RWPE2 (cell line): ENCODE data around the gene ADGRG7.
A peak's percentile ranks its signal among the peaks of the same experiment; 100 is the strongest.

Experiments used
- ATAC-seq: fragments of 200-7000 bp; cut with Tn5 transposase; 3 replicates; pipeline ENCODE4 v1.9.1; 2021; ENCODE audit warnings: low read depth
- DNase-seq: peaks from one replicate; pipeline ENCODE4 v3.0.0-alpha.2; 2020; ENCODE audit warnings: low spot score
- H3K27ac ChIP-seq: fragments of 450-650 bp; 2 replicates; pipeline ENCODE4 v1.5.1; 2017; ENCODE audit warnings: mild to moderate bottlenecking; ENCODE audit not compliant: poor library complexity, severe bottlenecking
- H3K27me3 ChIP-seq: fragments of 250-450 bp; sonication (Bioruptor Pico); 2 replicates; pipeline ENCODE4 v1.5.1; 2021; ENCODE audit warnings: mild to moderate bottlenecking, moderate library complexity; ENCODE audit not compliant: insufficient read depth, poor library complexity, severe bottlenecking
- H3K36me3 ChIP-seq: fragments of 250-450 bp; sonication (Bioruptor Pico); 2 replicates; pipeline ENCODE4 v1.5.1; 2020; ENCODE audit warnings: low read depth, mild to moderate bottlenecking, moderate library complexity
- H3K4me1 ChIP-seq: fragments of 250-450 bp; sonication (Bioruptor Pico); 2 replicates; pipeline ENCODE4 v1.5.1; 2021; ENCODE audit warnings: mild to moderate bottlenecking, moderate library complexity; ENCODE audit not compliant: insufficient read depth, poor library complexity, severe bottlenecking
- H3K4me3 ChIP-seq: fragments of 250-450 bp; sonication (Bioruptor Pico); 2 replicates; pipeline ENCODE4 v1.5.1; 2021; ENCODE audit warnings: mild to moderate bottlenecking, moderate library complexity; ENCODE audit not compliant: severe bottlenecking
- H3K9me3 ChIP-seq: fragments of 250-450 bp; sonication (Bioruptor Pico); 2 replicates; pipeline ENCODE4 v1.5.1; 2021; ENCODE audit warnings: mild to moderate bottlenecking, moderate library complexity; ENCODE audit not compliant: severe bottlenecking
- CTCF ChIP-seq: fragments of 450-650 bp; IDR thresholded peaks from one replicate; pipeline ENCODE4 v1.5.1; 2017; ENCODE audit warnings: mild to moderate bottlenecking, moderate library complexity; ENCODE audit not compliant: poor library complexity, severe bottlenecking

The ADGRG7 gene

GRCh38 chr3:100703865-100704264 lies 94.5 kb downstream of the ADGRG7 start:
- H3K4me1 ChIP-seq = peaks cover 29% of the 10 kb centered on the region
- no peaks in the 10 kb centered on the region for H3K36me3 ChIP-seq
- DNase-seq = no peak
- no peaks in the 10 kb centered on the region for H3K9me3 ChIP-seq
- H3K27ac ChIP-seq = no peak overlapping the region
- TF ChIP-seq CTCF = no peak
- no peak for ATAC-seq
- no peaks in the 10 kb centered on the region for H3K27me3 ChIP-seq
- H3K4me3 ChIP-seq = no peak overlapping the region

GRCh38 chr3:100706365-100706764 lies 97.0 kb downstream of the ADGRG7 start:
- Histone ChIP-seq H3K4me3 (no peak overlapping the region), H3K27ac (peak overlapping the region; percentile 31), H3K4me1 (peaks cover 29% of the 10 kb centered on the region), H3K36me3 (peaks cover 8% of the 10 kb centered on the region), H3K27me3 (no peaks in the 10 kb centered on the region), H3K9me3 (no peaks in the 10 kb centered on the region)
- ATAC-seq (no peak), DNase-seq (no peak)
- no peak for TF ChIP-seq CTCF

GRCh38 chr3:100708644-100708988 lies 99.2 kb downstream of the ADGRG7 start:
- peaks cover 24% of the 10 kb centered on the region for H3K4me1 ChIP-seq
- peak overlapping the region; percentile 78 for H3K27ac ChIP-seq
- H3K4me3 ChIP-seq = peak overlapping the region; percentile 76
- H3K9me3 ChIP-seq = no peaks in the 10 kb centered on the region
- peaks cover 30% of the 10 kb centered on the region for H3K36me3 ChIP-seq
- DNase-seq (no peak), ATAC-seq (peak; percentile 7; the same call in 1 of the 3 replicates)
- no peak for TF ChIP-seq CTCF
- H3K27me3 ChIP-seq = no peaks in the 10 kb centered on the region

- H3K27ac ChIP-seq = peak within 1 kb of the TSS; percentile 78
- no peaks in the 10 kb centered on the region for H3K27me3 ChIP-seq
- no peak for TF ChIP-seq CTCF
- peaks cover 24% of the 10 kb centered on the region for H3K4me1 ChIP-seq
- no peaks in the 10 kb centered on the region for H3K9me3 ChIP-seq
- peak; percentile 92 for DNase-seq
- ATAC-seq = peak; percentile 89
- H3K4me3 ChIP-seq = peak within 1 kb of the TSS; percentile 76
- H3K36me3 ChIP-seq = peaks cover 36% of the 10 kb centered on the region
Observed at GRCh38 chr3:100708989-100709841, 99.8 kb downstream of the ADGRG7 start, which contains the start of gene TFG. TFG (plus strand) TSS chr3:100709494; CDS start chr3:100713686, 4,192 bp downstream.

- ATAC-seq = peak; percentile 17; the same call in 2 of the 3 replicates
Observed at GRCh38 chr3:100709842-100710260, 100.5 kb downstream of the ADGRG7 start.

More at GRCh38 chr3:100709842-100710260, 100.5 kb downstream of the ADGRG7 start:
- DNase-seq = no peak
- H3K4me3 ChIP-seq = peak overlapping the region; percentile 76
- H3K9me3 ChIP-seq = no peaks in the 10 kb centered on the region
- peaks cover 43% of the 10 kb centered on the region for H3K36me3 ChIP-seq
- TF ChIP-seq CTCF = no peak
- peaks cover 24% of the 10 kb centered on the region for H3K4me1 ChIP-seq
- H3K27ac ChIP-seq = peak overlapping the region; percentile 78
- H3K27me3 ChIP-seq = no peaks in the 10 kb centered on the region
